ENCODE data around the gene PHLDA2. TPM values are rescaled to one million over a fixed set of nuclear protein-coding genes. Genes with fewer than 3 reads are reported as not detected.

PHLDA2 gene
- total RNA-seq, 2 experiments from 2014 or later: 2.8 to 3.6 TPM

- intact Hi-C loops (cut with micrococcal nuclease): loop anchor here (1.0 to 5.0 kb wide), 2 partner anchors 485 to 583 kb away; partner anchors contain the start of genes C11orf21, TSPAN32 and TSSC4
- Mint-ChIP-seq H3K27me3 (ENCODE audit: low read depth) (peaks cover 3% of the 10 kb centered on the region), H3K9me3 (no peaks in the 10 kb centered on the region), H3K4me3 (peak within 1 kb of the TSS; percentile 71), H3K27ac (no peak within 1 kb of the TSS), H3K36me3 (ENCODE audit: low read depth) (no peaks in the 10 kb centered on the region), H3K4me1 (ENCODE audit: low read depth) (no peaks in the 10 kb centered on the region)
- peak; percentile 76 for DNase-seq
- CTCF ChIA-PET: interaction anchor here (1.3 to 11.3 kb wide), 3 partner anchors 9 to 351 kb away, joined by 3 to 280 read pairs (median 4); partner anchors contain the start of gene PHLDA2
These were observed 43.5 kb downstream of the PHLDA2 start, which contains the start of gene CDKN1C for GRCh38 chr11:2885678-2886081. TSS of gene CDKN1C (minus strand) at chr11:2885775. CDS start at chr11:2885456, 319 bp downstream.

- intact Hi-C loops (cut with micrococcal nuclease): loop anchor here (1.0 to 5.0 kb wide), 2 partner anchors 485 to 583 kb away; partner anchors contain the start of genes C11orf21, TSPAN32 and TSSC4
- H3K9me3 Mint-ChIP-seq: no peaks in the 10 kb centered on the region
- peak; percentile 33 for DNase-seq
- no peak overlapping the region for H3K27ac Mint-ChIP-seq
- CTCF ChIA-PET: interaction anchor here (1.3 to 11.3 kb wide), 3 partner anchors 8 to 351 kb away, joined by 3 to 280 read pairs (median 4); partner anchors contain the start of gene PHLDA2
- H3K4me3 Mint-ChIP-seq: peak overlapping the region; percentile 71
- H3K36me3 Mint-ChIP-seq (ENCODE audit: low read depth): no peaks in the 10 kb centered on the region
- H3K4me1 Mint-ChIP-seq (ENCODE audit: low read depth): no peaks in the 10 kb centered on the region
- peaks cover 3% of the 10 kb centered on the region for H3K27me3 Mint-ChIP-seq (ENCODE audit: low read depth)
These were observed 44.1 kb downstream of the PHLDA2 start for GRCh38 chr11:2885017-2885677.

- H3K4me1 Mint-ChIP-seq (ENCODE audit: low read depth): no peaks in the 10 kb centered on the region
- no peak for DNase-seq
- H3K27ac Mint-ChIP-seq: no peak overlapping the region
- H3K27me3 Mint-ChIP-seq (ENCODE audit: low read depth): peaks cover 3% of the 10 kb centered on the region
- intact Hi-C loops (cut with micrococcal nuclease): no loop called here
- no peaks in the 10 kb centered on the region for H3K36me3 Mint-ChIP-seq (ENCODE audit: low read depth)
- H3K9me3 Mint-ChIP-seq: no peaks in the 10 kb centered on the region
- CTCF ChIA-PET: interaction anchor here (0.7 to 11.3 kb wide), 3 partner anchors 9 to 350 kb away, joined by 3 to 280 read pairs (median 4); no protein-coding TSS in a partner anchor
- no peak overlapping the region for H3K4me3 Mint-ChIP-seq
These were observed 45.0 kb downstream of the PHLDA2 start for GRCh38 chr11:2883979-2884815.

- intact Hi-C loops (cut with micrococcal nuclease): no loop called here
- H3K4me1 Mint-ChIP-seq (ENCODE audit: low read depth): no peaks in the 10 kb centered on the region
- H3K36me3 Mint-ChIP-seq (ENCODE audit: low read depth): no peaks in the 10 kb centered on the region
- H3K27ac Mint-ChIP-seq: no peak overlapping the region
- H3K4me3 Mint-ChIP-seq: no peak overlapping the region
- H3K27me3 Mint-ChIP-seq (ENCODE audit: low read depth): peaks cover 3% of the 10 kb centered on the region
- H3K9me3 Mint-ChIP-seq: no peaks in the 10 kb centered on the region
- CTCF ChIA-PET: interaction anchor here (0.7 to 11.3 kb wide), 4 partner anchors 9 to 349 kb away, joined by 3 to 280 read pairs (median 4); no protein-coding TSS in a partner anchor
- no peak for DNase-seq
These were observed 45.6 kb downstream of the PHLDA2 start for GRCh38 chr11:2883640-2883978.

GRCh38 chr11:2882396-2883110, 46.7 kb downstream of the PHLDA2 start:
- CTCF ChIA-PET: interaction anchor here (1.0 to 11.3 kb wide), 3 partner anchors 10 to 348 kb away, joined by 4 to 280 read pairs (median 5); no protein-coding TSS in a partner anchor
- no peak for DNase-seq
- intact Hi-C loops (cut with micrococcal nuclease): no loop called here
- Mint-ChIP-seq H3K4me1 (ENCODE audit: low read depth) (no peaks in the 10 kb centered on the region), H3K27me3 (ENCODE audit: low read depth) (peaks cover 3% of the 10 kb centered on the region), H3K9me3 (peaks cover under 1% of the 10 kb centered on the region), H3K4me3 (no peak overlapping the region), H3K36me3 (ENCODE audit: low read depth) (no peaks in the 10 kb centered on the region), H3K27ac (no peak overlapping the region)

GRCh38 chr11:2881981-2882375, 47.2 kb downstream of the PHLDA2 start:
- DNase-seq: no peak
- Mint-ChIP-seq H3K36me3 (ENCODE audit: low read depth) (no peaks in the 10 kb centered on the region), H3K9me3 (peaks cover 3% of the 10 kb centered on the region), H3K4me1 (ENCODE audit: low read depth) (no peaks in the 10 kb centered on the region), H3K27ac (no peak overlapping the region), H3K4me3 (no peak overlapping the region), H3K27me3 (ENCODE audit: low read depth) (peaks cover 3% of the 10 kb centered on the region)
- intact Hi-C loops (cut with micrococcal nuclease): no loop called here
- CTCF ChIA-PET: interaction anchor here (0.6 to 1.5 kb wide), 3 partner anchors 30 to 351 kb away, joined by 3 to 6 read pairs (median 3); no protein-coding TSS in a partner anchor

GRCh38 chr11:2881076-2881980, 47.9 kb downstream of the PHLDA2 start:
- no peak overlapping the region for H3K27ac Mint-ChIP-seq
- no peak for DNase-seq
- H3K9me3 Mint-ChIP-seq: peaks cover 3% of the 10 kb centered on the region
- intact Hi-C loops (cut with micrococcal nuclease): no loop called here
- H3K27me3 Mint-ChIP-seq (ENCODE audit: low read depth): peaks cover 3% of the 10 kb centered on the region
- H3K36me3 Mint-ChIP-seq (ENCODE audit: low read depth): no peaks in the 10 kb centered on the region
- H3K4me3 Mint-ChIP-seq: no peak overlapping the region
- CTCF ChIA-PET: interaction anchor here (0.6 to 1.5 kb wide), 3 partner anchors 29 to 350 kb away, joined by 3 to 6 read pairs (median 3); no protein-coding TSS in a partner anchor
- H3K4me1 Mint-ChIP-seq (ENCODE audit: low read depth): no peaks in the 10 kb centered on the region

- intact Hi-C loops (cut with micrococcal nuclease): no loop called here
- Mint-ChIP-seq H3K4me3 (no peak overlapping the region), H3K36me3 (ENCODE audit: low read depth) (no peaks in the 10 kb centered on the region), H3K27ac (no peak overlapping the region), H3K27me3 (ENCODE audit: low read depth) (peaks cover 3% of the 10 kb centered on the region), H3K4me1 (ENCODE audit: low read depth) (no peaks in the 10 kb centered on the region), H3K9me3 (peaks cover 5% of the 10 kb centered on the region)
- no peak for DNase-seq
- CTCF ChIA-PET: interaction anchor here (1.5 to 3.1 kb wide), 2 partner anchors 7 to 349 kb away, joined by 6 to 14 read pairs; no protein-coding TSS in a partner anchor
These were observed 48.6 kb downstream of the PHLDA2 start for GRCh38 chr11:2880646-2881045.

GRCh38 chr11:2878782-2879181, 50.4 kb downstream of the PHLDA2 start:
- CTCF ChIA-PET: interaction anchor here (0.6 to 3.1 kb wide), 3 partner anchors 9 to 346 kb away, joined by 3 to 14 read pairs (median 3); no protein-coding TSS in a partner anchor
- intact Hi-C loops (cut with micrococcal nuclease): no loop called here
- Mint-ChIP-seq H3K36me3 (ENCODE audit: low read depth) (no peaks in the 10 kb centered on the region), H3K9me3 (peaks cover 6% of the 10 kb centered on the region), H3K27me3 (ENCODE audit: low read depth) (peaks cover 3% of the 10 kb centered on the region), H3K27ac (no peak overlapping the region), H3K4me3 (no peak overlapping the region), H3K4me1 (ENCODE audit: low read depth) (no peaks in the 10 kb centered on the region)
- DNase-seq: no peak
